Activated naive CD4-positive, alpha-beta T cell treated with anti-CD3 and anti-CD28 coated beads, Interleukin-2, amount 50 U/mL, for 24 hours (primary cell): ENCODE measurements around the gene NDUFA5.

Source experiments
- H3K27ac Mint-ChIP-seq: one replicate; pipeline ENCODE4 v1.8.0; 2021; ENCODE audit warnings: mild to moderate bottlenecking, mixed read lengths
- H3K27me3 Mint-ChIP-seq: one replicate; pipeline ENCODE4 v1.8.0; 2021; ENCODE audit warnings: mixed read lengths
- H3K36me3 Mint-ChIP-seq: one replicate; pipeline ENCODE4 v1.8.0; 2021; ENCODE audit warnings: mixed read lengths
- H3K4me1 Mint-ChIP-seq: one replicate; pipeline ENCODE4 v1.8.0; 2021; ENCODE audit warnings: mixed read lengths
- H3K4me3 Mint-ChIP-seq: one replicate; pipeline ENCODE4 v1.8.0; 2021; ENCODE audit warnings: mild to moderate bottlenecking, mixed read lengths
- H3K9me3 Mint-ChIP-seq: one replicate; pipeline ENCODE4 v1.8.0; 2021; ENCODE audit warnings: mixed read lengths

The NDUFA5 gene

GRCh38 chr7:123498031-123498430 is 59.6 kb downstream of the NDUFA5 start:
- Mint-ChIP-seq H3K27me3 (peaks cover 25% of the 10 kb centered on the region), H3K36me3 (no peaks in the 10 kb centered on the region), H3K4me1 (no peaks in the 10 kb centered on the region), H3K9me3 (no peaks in the 10 kb centered on the region), H3K27ac (no peak overlapping the region), H3K4me3 (no peak overlapping the region)

- Mint-ChIP-seq H3K4me1 (no peaks in the 10 kb centered on the region), H3K9me3 (no peaks in the 10 kb centered on the region), H3K36me3 (no peaks in the 10 kb centered on the region), H3K27me3 (peaks cover 15% of the 10 kb centered on the region), H3K4me3 (no peak overlapping the region), H3K27ac (no peak overlapping the region)
Observed at GRCh38 chr7:123494193-123494796, 63.3 kb downstream of the NDUFA5 start.

- peaks cover 4% of the 10 kb centered on the region for H3K27me3 Mint-ChIP-seq
- no peak overlapping the region for H3K4me3 Mint-ChIP-seq
- H3K9me3 Mint-ChIP-seq: no peaks in the 10 kb centered on the region
- no peaks in the 10 kb centered on the region for H3K4me1 Mint-ChIP-seq
- H3K36me3 Mint-ChIP-seq: no peaks in the 10 kb centered on the region
- H3K27ac Mint-ChIP-seq: no peak overlapping the region
Observed at GRCh38 chr7:123492485-123492884, 65.1 kb downstream of the NDUFA5 start.
